Measurements from ENCODE around the gene PLXND1.
"Not testable (repeated sequence)": the region's sequence is repeated elsewhere in the genome, so short reads cannot be mapped to it uniquely, and the experiment has no call there.

Gene PLXND1

DNA sequence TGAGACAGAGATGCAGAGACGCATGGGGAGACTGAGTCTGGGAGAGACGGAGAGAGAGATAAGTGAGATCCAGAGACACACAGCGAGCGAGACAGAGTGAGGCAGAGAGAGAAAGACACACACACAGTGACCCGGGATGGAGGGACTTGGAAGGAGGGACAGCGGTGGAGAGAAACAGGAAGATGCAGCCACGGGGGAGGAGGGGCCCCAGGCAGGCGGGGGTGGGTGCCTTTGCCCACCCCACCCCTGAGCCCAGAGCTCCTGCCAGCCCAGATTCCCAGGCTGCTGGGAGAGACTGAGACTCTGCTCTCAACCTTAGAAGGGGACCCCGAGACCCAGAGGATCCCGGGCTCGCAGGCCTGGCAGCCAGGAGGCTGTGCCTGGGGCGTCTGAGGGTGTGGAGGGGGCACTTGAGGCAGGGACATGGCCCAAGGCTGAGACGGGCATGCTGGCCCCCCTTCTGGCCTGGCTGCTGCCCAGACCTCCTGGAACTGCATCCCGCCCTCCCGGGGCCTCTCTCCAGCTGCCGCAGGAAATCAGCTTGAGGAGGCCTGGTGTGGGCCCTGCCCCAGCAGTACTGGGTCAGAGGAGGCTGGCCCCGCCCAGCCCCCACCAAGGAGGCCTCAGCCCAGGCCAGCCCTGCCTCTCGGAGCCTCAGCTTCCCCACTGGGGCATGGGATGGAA, 45.4 kb downstream of the PLXND1 start:
- DNase-seq, result no peak

DNA sequence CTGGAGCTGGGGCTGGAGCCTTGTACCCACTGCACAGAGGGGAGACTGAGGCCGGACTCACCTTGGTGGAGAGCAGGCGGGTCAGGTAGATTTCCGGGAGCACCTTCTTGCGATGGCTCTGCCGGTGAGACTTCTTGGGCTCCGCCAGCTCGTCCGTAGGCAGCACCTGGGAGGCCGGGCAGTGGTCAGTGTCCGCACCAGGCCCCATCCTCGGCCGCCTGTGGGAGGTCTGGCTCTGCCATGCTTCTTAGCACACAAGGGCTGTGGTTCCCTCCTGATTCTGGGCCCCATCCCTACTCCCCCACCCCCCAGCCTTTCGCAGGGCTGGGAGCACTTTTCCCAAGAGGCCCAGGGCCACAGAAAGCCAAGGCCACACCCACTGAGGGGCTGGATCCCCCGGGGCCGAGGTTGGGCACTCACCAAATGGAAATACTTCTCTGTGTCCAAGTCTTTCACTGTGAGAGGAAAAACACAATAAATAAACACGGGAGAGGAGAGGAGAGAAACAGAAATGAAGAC, 46.1 kb downstream of the PLXND1 start:
- DNase-seq, result no peak

DNA sequence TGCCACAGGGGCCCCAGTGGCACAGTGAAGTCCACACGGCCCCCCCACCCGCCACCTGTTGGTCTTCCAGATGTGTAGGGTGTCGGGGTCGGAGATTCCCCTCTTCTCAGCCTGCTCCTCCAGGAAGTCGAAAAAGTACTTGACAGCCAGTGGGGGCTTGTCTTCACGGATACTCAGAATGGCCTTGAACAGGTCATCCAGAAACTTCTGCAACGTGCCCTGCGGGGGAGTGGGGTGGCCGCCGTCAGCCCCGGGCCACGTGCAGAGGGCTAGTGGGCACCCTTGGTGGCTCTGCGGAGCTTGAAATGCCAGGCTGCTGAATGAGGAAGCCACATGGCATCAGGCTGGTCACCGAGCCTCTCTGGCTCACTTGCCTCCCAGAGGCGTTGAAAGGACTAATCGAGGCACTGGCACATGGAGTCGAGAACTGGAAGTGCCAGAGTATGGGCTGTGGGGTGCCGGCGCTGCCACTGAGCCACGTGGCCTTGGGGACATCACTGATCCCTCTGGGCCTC, 46.9 kb downstream of the PLXND1 start:
- no peak for DNase-seq

DNA sequence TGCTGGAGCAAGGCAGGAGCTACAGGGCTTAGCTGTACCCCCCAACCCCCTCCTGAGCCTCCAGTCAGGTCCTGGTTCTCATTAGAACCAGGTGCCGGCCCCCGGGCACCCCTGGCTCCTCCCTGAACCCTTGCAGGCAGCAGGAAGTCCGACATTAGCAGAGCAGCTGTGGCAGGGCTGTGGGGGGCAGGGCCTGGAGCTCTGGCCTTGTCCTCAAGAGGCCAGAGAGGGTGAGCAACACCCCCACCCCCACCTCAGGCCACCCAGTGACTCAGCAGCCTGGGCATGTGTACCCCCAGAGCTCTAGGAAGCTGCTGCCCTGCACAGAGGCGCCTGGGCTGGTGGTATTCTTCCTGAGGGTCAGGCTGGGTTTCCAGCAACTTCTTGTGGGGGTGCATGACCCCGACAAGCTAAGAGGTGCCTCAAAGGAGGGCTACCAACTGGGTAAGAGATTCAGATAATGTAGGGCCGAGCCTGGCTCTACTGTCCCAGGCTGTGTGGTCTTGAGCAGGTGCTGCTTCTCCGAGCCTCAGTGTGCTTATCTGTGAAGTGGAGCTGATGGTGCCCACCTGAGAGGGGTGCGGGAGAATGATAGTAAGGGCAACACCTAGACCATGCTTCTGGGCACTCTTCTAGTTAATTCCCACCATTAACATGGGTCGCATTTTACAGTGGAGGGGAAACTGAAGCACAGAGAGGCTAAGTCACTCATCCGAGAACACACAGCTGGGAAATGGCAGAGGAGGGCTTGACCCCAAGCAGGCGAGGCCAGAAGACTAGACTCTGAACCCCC, 47.5 kb downstream of the PLXND1 start:
- DNase-seq, result no peak

DNA sequence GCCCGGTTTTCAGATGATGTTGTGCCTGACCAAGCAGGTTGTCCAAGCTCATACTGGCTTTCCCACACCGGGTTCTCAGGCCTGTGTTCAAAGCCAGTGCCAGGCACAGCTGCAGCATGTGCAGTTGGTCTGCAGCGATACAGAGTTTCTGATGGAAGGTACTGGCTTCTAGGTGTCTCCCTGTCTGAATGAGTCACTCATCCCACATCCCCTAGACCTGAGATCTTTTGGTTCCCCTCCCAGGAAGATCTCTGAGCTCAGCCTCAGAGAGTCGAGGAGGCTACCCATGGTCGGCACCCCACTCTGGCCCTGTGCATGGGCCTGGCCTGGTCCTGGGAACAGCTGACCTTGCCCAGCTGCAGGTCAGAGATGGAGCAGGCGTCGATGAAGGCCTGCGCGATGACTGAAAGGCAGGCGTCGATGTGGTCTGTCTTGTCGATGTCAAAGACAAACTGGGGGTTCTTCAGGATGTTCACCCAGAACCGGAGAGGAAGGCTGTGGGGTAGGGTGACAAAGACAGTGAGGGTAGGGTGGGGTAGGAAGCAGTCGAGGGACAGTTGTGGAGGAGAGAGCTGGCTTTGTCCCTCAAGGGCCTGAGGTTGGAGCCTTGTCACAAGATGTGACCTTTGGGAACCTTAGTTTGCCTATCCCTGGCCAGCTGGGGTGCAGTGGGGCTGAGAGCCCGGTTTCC, 48.2 kb downstream of the PLXND1 start:
- no peak for DNase-seq

DNA sequence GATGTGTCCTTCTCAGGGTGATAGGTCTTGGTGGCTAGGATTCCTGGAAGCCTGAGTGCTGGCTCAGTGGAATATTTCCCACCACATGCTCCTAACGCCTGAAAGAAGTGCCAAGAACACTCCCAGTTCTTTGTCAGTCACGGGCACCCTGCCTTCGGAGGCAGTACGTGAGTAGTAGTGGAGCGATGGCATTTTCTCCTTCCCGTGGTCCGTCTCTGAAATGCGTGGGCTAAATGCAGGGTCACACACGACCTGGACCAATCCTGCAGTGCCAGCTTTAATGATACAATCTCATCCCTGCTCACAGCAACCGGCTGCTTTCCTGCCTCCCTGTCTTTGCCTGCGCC, 49.0 kb downstream of the PLXND1 start:
- DNase-seq, result no peak

DNA sequence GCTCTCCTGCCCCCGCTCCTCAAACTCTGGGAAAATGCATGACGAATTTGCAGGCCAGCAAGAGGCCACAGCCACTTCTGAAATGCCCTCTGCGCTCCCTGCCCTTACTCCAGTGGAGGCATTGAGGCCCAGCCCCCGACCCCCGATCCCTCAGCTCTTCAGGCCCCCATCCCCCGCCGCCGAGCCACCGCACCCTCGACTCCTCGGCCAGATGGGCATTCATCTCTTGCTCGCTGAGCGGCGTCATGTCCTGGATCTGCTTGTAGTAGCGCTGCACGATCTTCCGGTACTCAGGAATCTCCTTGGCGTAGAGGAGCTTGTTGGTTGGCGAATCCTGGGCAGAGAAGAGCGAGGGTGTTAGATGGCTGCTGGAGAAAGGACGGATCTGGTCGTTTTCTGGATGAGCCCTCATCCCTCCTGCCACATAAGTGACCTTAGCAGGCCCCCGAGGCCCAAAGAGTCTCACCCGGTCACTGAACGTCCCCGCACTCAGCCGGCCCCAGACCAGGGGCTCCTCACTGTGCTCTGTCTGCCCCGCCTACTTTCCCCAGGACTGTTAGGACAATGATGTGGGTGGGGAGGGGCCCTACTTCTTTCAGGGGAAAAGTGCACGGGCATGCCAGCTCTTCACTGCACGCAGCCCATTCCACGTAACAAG, 49.5 kb downstream of the PLXND1 start:
- DNase-seq, result no peak

DNA sequence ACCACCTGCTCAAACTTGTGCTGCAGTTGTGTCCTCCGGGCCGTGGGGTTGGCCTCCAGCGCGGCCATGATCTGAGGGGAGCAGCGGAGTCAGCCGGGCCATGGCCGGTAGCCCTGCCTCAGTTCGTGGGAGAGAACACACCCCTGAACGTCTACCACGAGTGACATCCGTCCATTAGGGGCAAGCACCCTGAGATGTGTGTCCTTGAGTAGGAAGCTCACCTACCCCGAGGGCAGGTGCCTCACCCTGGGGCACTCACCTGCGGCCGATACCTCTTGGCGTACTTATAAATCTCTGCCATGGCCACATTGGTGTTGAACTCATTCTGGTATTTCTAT, 50.1 kb downstream of the PLXND1 start:
- no peak for DNase-seq

DNA sequence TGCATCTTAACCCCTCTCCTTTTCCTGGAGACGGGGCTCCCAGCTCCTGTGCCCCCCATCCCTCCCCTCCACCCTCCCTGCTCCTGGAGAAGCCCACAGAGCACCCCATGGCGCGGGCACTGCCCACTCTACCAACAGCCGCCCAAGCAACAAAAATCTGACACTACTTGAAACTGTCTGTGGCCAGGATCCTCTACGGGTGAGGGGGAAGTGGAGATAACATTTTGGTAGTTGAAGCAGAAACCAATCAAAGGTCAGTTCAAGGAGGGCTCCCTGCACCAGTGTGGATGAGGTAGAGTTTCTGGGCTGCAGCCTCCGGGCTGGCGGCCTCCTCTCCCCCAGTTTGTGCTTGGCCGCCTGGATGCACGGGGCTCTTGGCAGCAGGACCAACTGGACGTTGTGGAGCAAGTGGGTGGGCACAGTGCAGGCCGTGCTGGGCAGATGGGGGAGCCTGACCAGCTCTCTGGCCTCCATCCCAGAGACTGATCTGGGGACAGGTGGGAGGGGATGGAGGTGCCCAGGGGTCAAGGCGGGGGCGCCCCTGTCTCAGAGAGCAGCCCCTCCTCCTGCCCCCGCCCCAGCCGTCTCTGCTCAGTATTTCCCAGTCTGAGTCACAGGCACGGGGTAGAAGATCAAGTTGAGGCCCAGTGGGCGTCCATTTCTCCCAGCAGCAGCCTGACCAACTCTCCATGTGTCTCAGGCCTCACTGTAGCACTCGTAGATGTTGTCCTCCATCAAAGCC, 50.7 kb downstream of the PLXND1 start:
- no peak for DNase-seq

DNA sequence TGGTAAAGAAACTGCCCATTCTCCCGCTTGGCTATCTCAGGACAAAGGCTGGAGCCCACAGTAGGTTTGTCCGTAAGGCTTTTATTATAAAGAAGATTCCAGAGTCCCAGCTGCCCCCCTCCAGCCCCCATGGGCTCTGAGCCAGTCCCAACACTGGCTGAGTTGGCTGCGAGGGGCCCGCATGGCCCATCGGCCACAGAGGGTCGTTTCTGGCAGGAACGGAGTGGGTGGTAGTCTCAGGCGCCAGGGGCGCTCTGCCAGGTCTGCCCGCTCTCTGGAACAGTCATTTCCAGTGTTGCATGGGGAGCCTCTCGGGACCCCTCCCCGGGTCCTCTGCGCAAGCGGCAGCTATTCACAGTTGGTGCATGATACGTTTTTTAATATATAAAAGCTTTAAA, 51.3 kb downstream of the PLXND1 start:
- no peak for DNase-seq

DNA sequence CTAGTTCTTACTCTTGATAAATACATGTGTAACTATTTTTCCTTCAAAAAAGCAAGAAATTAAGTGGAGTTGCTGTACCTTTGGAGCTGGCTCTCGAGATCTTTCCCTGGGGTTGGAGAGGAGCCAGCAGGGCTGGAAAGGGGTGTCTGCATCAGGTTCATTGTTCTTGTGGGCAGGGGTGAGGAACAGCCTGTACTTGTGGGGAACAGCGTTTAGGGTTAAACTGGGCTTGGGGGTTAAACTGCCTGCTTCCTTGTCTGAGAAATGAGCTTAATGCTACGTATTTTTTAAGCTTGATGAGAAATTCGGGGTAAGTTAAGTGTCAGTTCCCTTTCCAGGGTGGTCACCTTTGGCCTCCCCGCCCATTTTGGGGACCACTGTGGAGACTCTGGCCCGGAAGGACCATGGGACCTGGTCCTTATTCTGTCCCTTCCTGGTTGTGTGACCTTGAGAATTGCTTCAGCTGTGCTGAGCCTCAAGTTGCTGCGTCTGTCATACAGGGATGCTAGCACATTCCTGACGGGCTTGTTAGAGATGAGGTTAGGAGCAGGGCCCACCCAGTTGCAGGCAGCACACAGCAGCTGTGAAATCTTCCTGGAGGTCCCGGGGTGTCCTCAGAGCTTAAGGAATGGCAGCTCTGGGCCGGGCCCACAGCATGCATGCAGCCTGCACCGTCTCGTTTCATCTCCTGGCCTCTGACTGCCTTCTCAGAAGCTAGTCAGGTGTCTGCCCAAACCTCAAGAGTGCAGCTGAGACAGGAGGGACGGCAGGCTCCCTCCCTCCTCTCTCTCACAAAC, 51.9 kb downstream of the PLXND1 start:
- DNase-seq, result no peak

DNA sequence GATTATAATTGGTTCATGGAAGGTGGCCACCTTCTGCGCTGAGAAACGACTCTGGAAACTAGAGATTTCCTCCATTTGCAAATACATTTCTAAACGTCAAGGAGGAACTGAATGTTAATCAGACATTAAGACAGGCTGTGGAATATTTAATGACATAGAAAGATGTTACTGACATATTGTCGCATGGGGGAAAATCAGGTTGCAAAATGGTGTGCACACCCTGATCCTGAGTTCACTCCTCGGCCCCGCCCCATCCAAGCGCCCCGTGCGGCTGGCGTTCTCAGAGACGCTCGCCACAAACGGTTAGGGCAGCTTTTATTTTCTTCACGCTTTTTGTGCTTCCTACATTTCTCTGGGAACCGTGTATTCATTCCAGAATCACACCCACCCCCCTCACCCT, 52.8 kb downstream of the PLXND1 start:
- DNase-seq, result no peak

DNA sequence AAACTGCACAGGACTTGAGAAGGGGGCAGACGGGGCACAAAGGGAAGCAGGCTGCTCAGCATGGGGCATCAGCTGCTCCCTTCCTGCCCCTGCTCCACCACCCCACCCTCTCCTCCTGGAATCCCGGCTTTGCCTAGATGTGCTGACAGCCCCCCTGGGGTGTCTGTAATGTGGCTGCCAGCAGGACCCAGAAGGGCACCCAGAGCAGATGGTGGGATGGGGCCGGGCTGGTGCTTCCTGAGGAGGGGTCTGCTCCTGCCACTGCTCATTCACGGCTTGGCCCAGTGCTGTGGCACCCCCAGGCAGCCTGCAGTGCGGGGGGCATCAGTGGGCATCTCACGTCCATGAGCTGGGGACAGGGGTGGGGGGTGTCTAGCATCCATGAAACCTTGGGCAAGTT, 53.3 kb downstream of the PLXND1 start:
- DNase-seq, result no peak

DNA sequence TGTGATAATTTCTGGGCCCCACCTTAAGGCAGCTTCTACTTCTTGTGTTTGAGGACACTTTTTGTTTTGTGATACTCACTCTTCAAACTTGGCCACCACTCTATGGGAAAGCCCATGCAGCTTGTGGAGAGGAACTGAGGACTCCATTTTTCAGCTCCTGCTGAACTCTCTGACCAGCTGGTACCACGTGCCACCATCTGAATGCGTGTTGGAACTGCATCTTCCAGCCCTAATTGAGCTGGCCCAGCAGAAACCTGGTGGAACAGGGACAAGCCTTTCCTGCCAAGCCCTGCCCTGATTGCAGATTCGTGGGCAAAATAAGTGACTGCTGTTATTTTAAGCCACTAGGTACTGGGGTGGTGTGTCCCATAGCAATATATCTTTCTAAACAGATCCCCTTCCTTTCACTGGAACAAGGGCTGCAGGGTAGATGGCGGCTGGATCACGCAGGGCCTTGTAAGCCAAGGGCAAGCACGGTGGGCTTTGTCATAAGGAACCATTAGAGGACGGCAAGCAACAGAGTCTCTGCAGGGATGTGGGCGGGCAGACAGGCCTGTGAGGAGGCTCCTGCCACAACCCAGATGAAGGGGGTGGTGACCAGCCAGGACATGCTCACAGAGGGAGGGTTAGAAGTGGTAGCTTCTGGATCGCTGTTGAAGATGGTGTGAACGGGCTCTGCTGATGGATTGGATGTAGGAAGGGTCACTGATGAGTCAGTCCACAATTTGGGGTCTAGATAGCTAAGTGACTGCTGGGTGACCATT, 54.0 kb downstream of the PLXND1 start:
- no peak for DNase-seq

DNA sequence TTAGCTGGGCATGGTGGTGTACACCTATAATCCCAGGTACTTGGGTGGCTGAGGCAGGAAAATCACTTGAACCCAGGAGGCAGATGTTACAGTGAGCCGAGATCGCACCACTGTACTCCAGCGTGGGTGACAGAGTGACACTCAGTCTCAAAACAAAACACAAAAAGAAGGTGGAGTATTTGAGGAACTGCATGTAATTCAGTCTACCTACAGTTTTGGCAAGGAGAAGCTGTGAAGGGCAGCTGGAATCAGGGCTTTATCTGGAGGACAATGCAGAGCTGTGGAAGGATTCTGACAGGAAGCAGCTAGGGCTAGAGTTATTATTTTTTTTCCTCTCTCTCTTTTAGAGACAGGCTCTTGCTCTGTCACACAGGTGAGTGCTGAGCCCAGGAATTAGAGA, 56.7 kb downstream of the PLXND1 start:
- DNase-seq, result no peak

DNA sequence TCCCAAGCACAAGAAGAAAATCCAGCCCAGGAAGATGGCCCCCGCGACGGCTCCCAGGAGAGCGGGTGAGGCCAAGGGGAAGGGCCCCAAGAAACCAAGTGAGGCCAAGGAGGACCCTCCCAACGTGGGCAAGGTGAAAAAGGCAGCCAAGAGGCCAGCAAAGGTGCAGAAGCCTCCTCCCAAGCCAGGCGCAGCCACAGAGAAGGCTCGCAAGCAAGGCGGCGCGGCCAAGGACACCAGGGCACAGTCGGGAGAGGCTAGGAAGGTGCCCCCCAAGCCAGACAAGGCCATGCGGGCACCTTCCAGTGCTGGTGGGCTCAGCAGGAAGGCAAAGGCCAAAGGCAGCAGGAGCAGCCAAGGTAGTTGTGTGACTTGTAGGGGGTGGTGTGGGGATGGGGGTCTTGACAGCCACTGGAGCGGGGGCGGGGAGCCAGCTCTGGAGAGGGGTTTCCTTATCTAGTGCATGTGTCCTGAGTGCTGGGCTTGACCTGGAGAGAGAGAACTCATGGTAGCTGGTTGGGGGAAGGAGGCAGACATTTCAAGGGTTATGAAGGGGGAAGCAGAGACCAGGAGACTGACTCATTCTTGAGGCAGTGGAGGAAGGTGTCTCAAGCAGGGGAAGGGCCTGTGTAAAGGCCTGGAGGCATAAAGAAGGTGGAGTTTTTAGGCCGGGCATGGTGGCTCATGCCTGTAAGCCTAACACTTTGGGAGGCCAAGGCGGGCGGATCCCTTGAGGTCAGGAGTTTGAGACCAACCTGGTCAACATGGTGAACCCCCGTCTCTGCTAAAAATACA, 57.3 kb downstream of the PLXND1 start:
- DNase-seq, result no peak

DNA sequence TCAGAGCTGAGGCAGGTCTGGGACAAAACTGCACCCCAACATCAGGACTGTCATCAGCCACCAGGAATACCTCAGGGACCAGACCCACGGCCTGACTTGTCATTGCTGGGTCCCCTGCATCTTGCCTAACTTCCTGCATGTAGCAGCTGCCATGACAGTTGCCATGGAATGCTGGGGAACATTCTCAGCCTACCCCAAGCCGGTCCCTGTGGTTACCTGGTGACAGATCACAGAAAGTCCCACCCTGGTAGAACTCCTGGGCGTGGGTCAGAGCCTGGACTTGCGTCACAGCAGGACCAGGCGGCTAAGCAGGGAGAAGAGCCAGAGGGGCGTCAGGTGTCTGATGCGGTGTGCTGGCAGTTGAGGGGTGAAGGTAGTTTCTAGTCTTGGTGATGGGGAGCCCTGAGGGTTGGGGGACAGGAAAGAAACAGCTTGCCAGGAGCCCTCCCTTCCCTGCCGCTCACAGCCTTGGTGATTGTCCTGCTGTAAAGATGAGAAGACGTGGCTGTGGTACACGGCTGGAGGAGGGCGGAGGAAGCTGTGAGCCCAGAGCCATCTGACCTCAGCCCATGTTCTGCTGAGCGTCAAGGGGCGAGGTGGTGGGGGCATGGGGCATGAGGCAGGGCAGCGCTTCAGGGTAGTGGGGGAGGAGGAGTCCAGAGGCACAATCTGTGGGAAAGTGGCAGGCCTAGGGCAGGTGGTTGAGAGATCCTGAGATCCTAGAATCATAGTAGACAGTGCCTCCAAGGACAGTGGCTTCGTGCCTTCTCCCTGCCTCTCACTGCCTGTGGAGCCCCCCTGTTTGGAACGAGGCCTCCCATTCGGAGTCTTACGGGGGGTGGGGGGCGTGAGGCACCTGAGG, 58.1 kb downstream of the PLXND1 start:
- no peak for DNase-seq

DNA sequence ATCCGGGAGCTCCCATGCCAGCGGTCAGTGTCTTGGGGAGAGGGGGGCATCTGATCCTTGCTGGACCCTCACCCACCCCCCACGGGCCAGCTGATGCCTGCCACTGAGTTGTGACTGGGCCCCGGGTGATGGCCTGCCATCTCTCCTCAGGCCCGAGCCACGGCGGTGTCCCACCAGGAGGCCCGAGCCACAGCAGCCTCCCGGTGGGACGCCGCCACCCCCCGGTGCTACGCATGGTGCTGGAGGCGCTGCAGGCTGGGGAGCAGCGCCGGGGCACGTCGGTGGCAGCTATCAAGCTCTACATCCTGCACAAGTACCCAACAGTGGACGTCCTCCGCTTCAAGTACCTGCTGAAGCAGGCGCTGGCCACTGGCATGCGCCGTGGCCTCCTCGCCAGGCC, 59.2 kb downstream of the PLXND1 start:
- DNase-seq, result no peak

DNA sequence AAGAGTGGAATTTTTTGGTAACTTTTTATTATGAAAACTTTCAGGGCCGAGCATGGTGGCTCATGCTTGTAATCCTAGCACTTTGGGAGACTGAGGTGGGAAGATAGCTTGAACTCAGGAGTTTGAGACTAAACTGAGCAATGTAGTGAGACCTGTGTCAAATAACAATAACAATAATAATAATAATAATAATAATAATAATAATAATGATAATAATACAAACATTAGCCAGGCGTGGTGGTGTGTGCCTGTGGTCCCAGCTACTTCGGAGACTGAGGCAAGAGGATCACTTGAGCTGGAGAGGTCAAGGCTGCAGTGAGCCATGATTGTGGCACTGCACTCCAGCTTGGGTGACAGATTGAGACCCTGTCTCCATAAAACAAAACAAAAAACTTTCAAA, 60.5 kb downstream of the PLXND1 start:
- DNase-seq, result not testable (repeated sequence)

Data from activated CD4-positive, alpha-beta T cell treated with anti-CD3 and anti-CD28 coated beads, Interleukin-2, amount 50 U/mL, for 1 hour (primary cell).